ENCODE results near the gene TSPAN18.

TSPAN18 gene

DNA sequence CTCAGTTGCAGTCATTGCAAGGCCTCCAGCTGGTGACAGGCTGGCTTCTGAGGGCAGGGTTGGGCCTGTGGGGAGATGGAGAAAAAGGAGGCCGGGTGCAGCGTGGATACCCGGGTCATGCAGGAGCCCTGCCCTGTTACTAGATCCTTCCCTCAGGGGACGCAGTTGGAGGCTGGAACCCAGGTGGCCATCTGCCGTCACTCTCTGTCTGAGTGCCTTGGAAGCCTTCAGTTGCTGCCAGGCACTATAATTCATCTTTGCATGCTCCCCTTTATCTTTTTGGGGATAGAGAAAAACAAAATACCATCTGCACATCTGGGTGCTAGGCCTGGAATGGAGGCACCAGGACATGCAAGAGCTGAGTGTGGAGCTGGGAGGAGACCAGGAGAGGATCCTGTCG lies 141.3 kb downstream of the TSPAN18 start:
- H3K4me3 ChIP-seq (ENCODE audit: low read length in 2 of 2), result no peak overlapping the region
- H3K9me3 ChIP-seq (replicated peaks in 1 of 2; ENCODE audit: control insufficient read depth in 2 of 2, insufficient read depth in 1 of 2, low read depth in 1 of 2, low read length in 2 of 2), result no peaks in the 10 kb centered on the region
- no CpG with 5 or more reads among the region's 6 CpGs for WGBS, 2 donors (ENCODE audit: extremely low coverage in 2 of 2, insufficient read length in 2 of 2, insufficient replicate concordance in 1 of 2)
- H3K9ac ChIP-seq (ENCODE audit: low read depth, low read length, poor library complexity), result no peak overlapping the region
- H3K23ac ChIP-seq (ENCODE audit: low read depth, low read length, poor library complexity), result peak overlapping the region; percentile 3
- peak overlapping the region; percentile 25 for H3K14ac ChIP-seq (ENCODE audit: low read length)
- peak overlapping the region; percentile 35 for H2BK120ac ChIP-seq (ENCODE audit: low read depth, low read length)
- DNase-seq (ENCODE audit: low spot score), result no peak
- H4K8ac ChIP-seq (ENCODE audit: low read depth, low read length), result no peak overlapping the region
- no peaks in the 10 kb centered on the region for H3K79me1 ChIP-seq (ENCODE audit: low read depth, low read length)
- peaks cover 4 to 18% of the 10 kb centered on the region in 2 donors for H3K36me3 ChIP-seq (replicated peaks in 1 of 2; ENCODE audit: control insufficient read depth in 2 of 2, insufficient read depth in 2 of 2, low read length in 2 of 2)
- H2BK15ac ChIP-seq (ENCODE audit: low read length), result peak overlapping the region; percentile 78
- no peak overlapping the region for H3K27ac ChIP-seq (replicated peaks; ENCODE audit: low read length)
- no peak overlapping the region for H2AFZ ChIP-seq (ENCODE audit: low read length)
- peak overlapping the region; percentile 31 for H2BK12ac ChIP-seq (ENCODE audit: low read length)
- H2BK5ac ChIP-seq (ENCODE audit: low read length), result peak overlapping the region; percentile 91
- H3K18ac ChIP-seq (ENCODE audit: low read length), result peak overlapping the region; percentile 91
- H4K91ac ChIP-seq (ENCODE audit: low read depth, low read length, poor library complexity), result peak overlapping the region; percentile 38
- H3K4ac ChIP-seq (ENCODE audit: low read length), result peak overlapping the region; percentile 60
- no peaks in the 10 kb centered on the region for H3K27me3 ChIP-seq (ENCODE audit: control insufficient read depth in 3 of 3, insufficient read depth in 3 of 3, low read depth in 1 of 3, low read length in 3 of 3)
- peak overlapping the region; percentile 83 for H2AK5ac ChIP-seq (ENCODE audit: low read depth, low read length)
- no peak overlapping the region for H3K4me2 ChIP-seq (ENCODE audit: insufficient read depth, low read length, poor library complexity, severe bottlenecking)
- peaks cover 17 to 37% of the 10 kb centered on the region in 2 donors for H3K4me1 ChIP-seq (ENCODE audit: control insufficient read depth in 2 of 2, insufficient read depth in 1 of 2, low read depth in 1 of 2, low read length in 2 of 2)

DNA sequence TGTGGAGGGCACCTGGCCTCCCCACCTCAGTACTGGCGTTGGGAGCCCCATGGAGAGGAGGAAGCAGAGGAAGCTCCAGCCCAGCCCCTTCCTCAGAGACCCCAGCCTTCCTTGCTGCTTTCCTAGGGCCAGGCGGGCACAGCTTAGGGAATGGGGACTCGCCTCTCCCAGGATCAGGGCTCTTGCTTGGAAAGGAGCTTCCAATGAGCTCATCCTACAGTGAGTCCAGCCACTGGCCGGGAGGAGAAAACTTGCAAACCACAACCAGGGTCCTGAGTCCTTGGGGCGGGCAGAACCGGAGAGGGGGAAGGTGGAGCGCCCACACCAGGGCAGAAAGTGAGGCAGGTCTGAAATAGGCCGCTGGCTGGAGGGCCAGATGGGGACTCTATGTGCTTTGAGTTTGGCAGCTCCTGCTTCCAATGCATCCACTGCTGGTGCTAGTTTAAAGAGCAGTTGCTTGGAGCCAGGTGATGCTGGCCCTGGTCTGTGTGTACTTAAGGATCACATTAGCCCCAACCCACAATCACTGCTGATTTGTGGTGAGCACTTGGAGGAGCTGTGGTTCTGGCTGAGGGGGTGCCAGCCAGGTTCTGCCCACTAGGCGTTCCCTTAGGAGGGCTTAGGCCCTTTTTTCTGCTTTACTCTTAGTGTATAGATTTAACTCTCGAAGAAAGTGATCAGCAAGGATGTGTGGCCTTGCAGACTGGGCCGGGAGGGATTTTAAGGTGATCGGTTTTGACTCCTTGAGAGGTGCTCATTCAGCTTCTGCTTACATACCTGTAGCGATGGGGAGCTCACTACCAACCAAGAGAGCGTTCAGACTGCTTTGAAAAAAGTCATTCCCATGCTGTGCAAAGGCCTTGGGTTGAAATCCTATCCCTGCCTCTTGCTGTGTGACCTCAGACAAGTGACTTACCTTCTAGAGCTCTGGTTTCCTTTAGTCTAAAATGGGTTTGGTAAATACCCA lies 142.0 kb downstream of the TSPAN18 start:
- no peak for DNase-seq (ENCODE audit: low spot score)
- WGBS, 2 donors (ENCODE audit: extremely low coverage in 2 of 2, insufficient read length in 2 of 2, insufficient replicate concordance in 1 of 2), result no CpG with 5 or more reads among the region's 14 CpGs
- Histone ChIP-seq H3K9ac (ENCODE audit: low read depth, low read length, poor library complexity) (no peak overlapping the region), H3K27ac (replicated peaks; ENCODE audit: low read length) (no peak overlapping the region), H3K4ac (ENCODE audit: low read length) (peak overlapping the region; percentile 60), H4K8ac (ENCODE audit: low read depth, low read length) (no peak overlapping the region), H2BK5ac (ENCODE audit: low read length) (peak overlapping the region; percentile 91), H3K9me3 (replicated peaks in 1 of 2; ENCODE audit: control insufficient read depth in 2 of 2, insufficient read depth in 1 of 2, low read depth in 1 of 2, low read length in 2 of 2) (no peaks in the 10 kb centered on the region), H2AFZ (ENCODE audit: low read length) (no peak overlapping the region), H3K23ac (ENCODE audit: low read depth, low read length, poor library complexity) (peak overlapping the region; percentile 3), H2BK120ac (ENCODE audit: low read depth, low read length) (peak overlapping the region; percentile 35), H4K91ac (ENCODE audit: low read depth, low read length, poor library complexity) (peak overlapping the region; percentile 38), H3K36me3 (replicated peaks in 1 of 2; ENCODE audit: control insufficient read depth in 2 of 2, insufficient read depth in 2 of 2, low read length in 2 of 2) (peaks cover 4 to 18% of the 10 kb centered on the region in 2 donors), H3K79me1 (ENCODE audit: low read depth, low read length) (no peaks in the 10 kb centered on the region), H3K27me3 (ENCODE audit: control insufficient read depth in 3 of 3, insufficient read depth in 3 of 3, low read depth in 1 of 3, low read length in 3 of 3) (no peaks in the 10 kb centered on the region), H3K18ac (ENCODE audit: low read length) (peak overlapping the region; percentile 91), H3K14ac (ENCODE audit: low read length) (peak overlapping the region; percentile 25), H2AK5ac (ENCODE audit: low read depth, low read length) (peak overlapping the region; percentile 83), H2BK15ac (ENCODE audit: low read length) (peak overlapping the region; percentile 78), H2BK12ac (ENCODE audit: low read length) (no peak overlapping the region), H3K4me1 (ENCODE audit: control insufficient read depth in 2 of 2, insufficient read depth in 1 of 2, low read depth in 1 of 2, low read length in 2 of 2) (peaks cover 24 to 39% of the 10 kb centered on the region in 2 donors), H3K4me3 (ENCODE audit: low read length in 2 of 2) (no peak overlapping the region), H3K4me2 (ENCODE audit: insufficient read depth, low read length, poor library complexity, severe bottlenecking) (no peak overlapping the region)

DNA sequence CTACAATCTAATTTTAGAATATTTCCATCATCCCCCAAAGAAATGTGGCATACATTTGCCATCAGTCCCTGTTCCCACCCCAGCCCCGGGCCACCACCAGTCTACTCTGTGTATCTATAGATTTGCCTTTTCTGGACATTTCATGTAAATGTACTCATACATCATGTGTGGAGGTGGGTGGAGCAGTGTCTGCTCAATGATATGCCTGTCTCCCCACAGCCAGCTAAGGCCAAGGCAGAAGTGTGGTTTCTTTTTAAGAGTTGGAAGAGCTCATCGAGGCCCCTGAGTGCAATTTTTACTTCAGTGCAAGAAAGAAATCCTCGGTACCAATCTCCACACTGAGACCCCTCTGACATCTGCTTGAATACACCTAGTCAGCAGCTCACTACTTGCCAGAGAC lies 143.4 kb downstream of the TSPAN18 start:
- no peak overlapping the region for H3K27ac ChIP-seq (replicated peaks; ENCODE audit: low read length)
- no CpG with 5 or more reads among the region's 3 CpGs for WGBS, 2 donors (ENCODE audit: extremely low coverage in 2 of 2, insufficient read length in 2 of 2, insufficient replicate concordance in 1 of 2)
- no peak for DNase-seq (ENCODE audit: low spot score)

DNA sequence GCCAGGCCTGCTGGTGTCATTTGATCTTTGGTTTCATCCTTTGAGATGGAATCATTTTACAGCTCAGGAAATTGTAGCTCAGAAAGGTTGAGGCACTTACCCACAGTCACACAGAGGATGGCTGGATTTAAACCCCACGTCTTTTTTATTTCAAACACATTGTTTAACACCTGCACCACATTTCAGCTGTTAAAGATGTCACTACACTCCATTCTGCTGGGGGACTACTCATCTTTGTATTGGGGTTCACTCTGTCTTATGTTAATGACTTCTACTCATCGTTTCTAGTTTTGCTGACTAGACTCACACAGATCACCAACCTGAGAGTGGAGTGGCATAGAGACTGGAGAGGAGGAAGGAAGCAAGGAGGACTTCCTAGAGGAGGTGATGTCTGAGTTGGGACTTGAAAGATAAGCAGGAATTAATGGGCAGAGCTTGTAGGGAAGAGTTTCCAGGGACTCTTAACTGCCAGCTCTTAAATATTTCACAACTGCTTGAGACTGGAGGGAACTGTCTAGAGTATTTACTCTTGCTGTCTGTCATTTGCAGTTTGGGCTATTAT lies 143.9 kb downstream of the TSPAN18 start:
- Histone ChIP-seq H4K8ac (ENCODE audit: low read depth, low read length) (no peak overlapping the region), H3K9me3 (replicated peaks in 1 of 2; ENCODE audit: control insufficient read depth in 2 of 2, insufficient read depth in 1 of 2, low read depth in 1 of 2, low read length in 2 of 2) (no peaks in the 10 kb centered on the region), H3K4me1 (ENCODE audit: control insufficient read depth in 2 of 2, insufficient read depth in 1 of 2, low read depth in 1 of 2, low read length in 2 of 2) (peaks cover 28 to 33% of the 10 kb centered on the region in 2 donors), H2BK15ac (ENCODE audit: low read length) (no peak overlapping the region), H3K14ac (ENCODE audit: low read length) (no peak overlapping the region), H3K36me3 (replicated peaks in 1 of 2; ENCODE audit: control insufficient read depth in 2 of 2, insufficient read depth in 2 of 2, low read length in 2 of 2) (peaks cover 4 to 18% of the 10 kb centered on the region in 2 donors), H3K23ac (ENCODE audit: low read depth, low read length, poor library complexity) (no peak overlapping the region), H3K9ac (ENCODE audit: low read depth, low read length, poor library complexity) (no peak overlapping the region), H2BK5ac (ENCODE audit: low read length) (no peak overlapping the region), H3K27me3 (ENCODE audit: control insufficient read depth in 3 of 3, insufficient read depth in 3 of 3, low read depth in 1 of 3, low read length in 3 of 3) (no peaks in the 10 kb centered on the region), H2AFZ (ENCODE audit: low read length) (no peak overlapping the region), H3K4ac (ENCODE audit: low read length) (no peak overlapping the region), H2BK12ac (ENCODE audit: low read length) (no peak overlapping the region), H3K4me3 (ENCODE audit: low read length in 2 of 2) (no peak overlapping the region), H3K27ac (replicated peaks; ENCODE audit: low read length) (no peak overlapping the region), H4K91ac (ENCODE audit: low read depth, low read length, poor library complexity) (no peak overlapping the region), H3K18ac (ENCODE audit: low read length) (no peak overlapping the region), H3K79me1 (ENCODE audit: low read depth, low read length) (no peaks in the 10 kb centered on the region), H2BK120ac (ENCODE audit: low read depth, low read length) (no peak overlapping the region), H2AK5ac (ENCODE audit: low read depth, low read length) (no peak overlapping the region), H3K4me2 (ENCODE audit: insufficient read depth, low read length, poor library complexity, severe bottlenecking) (no peak overlapping the region)
- WGBS, 2 donors (ENCODE audit: extremely low coverage in 2 of 2, insufficient read length in 2 of 2, insufficient replicate concordance in 1 of 2), result no CpG with 5 or more reads among the region's 2 CpGs
- no peak for DNase-seq (ENCODE audit: low spot score)

More for the DNA sequence above, 143.4 kb downstream of the TSPAN18 start:
- no peak overlapping the region for H3K4me2 ChIP-seq (ENCODE audit: insufficient read depth, low read length, poor library complexity, severe bottlenecking)
- no peak overlapping the region for H2BK15ac ChIP-seq (ENCODE audit: low read length)
- H3K36me3 ChIP-seq (replicated peaks in 1 of 2; ENCODE audit: control insufficient read depth in 2 of 2, insufficient read depth in 2 of 2, low read length in 2 of 2), result peaks cover 4 to 18% of the 10 kb centered on the region in 2 donors
- H3K79me1 ChIP-seq (ENCODE audit: low read depth, low read length), result no peaks in the 10 kb centered on the region
- H2AFZ ChIP-seq (ENCODE audit: low read length), result no peak overlapping the region
- no peak overlapping the region for H3K18ac ChIP-seq (ENCODE audit: low read length)
- no peak overlapping the region for H4K91ac ChIP-seq (ENCODE audit: low read depth, low read length, poor library complexity)
- H4K8ac ChIP-seq (ENCODE audit: low read depth, low read length), result no peak overlapping the region
- H3K4me1 ChIP-seq (ENCODE audit: control insufficient read depth in 2 of 2, insufficient read depth in 1 of 2, low read depth in 1 of 2, low read length in 2 of 2), result peaks cover 31 to 35% of the 10 kb centered on the region in 2 donors
- H3K14ac ChIP-seq (ENCODE audit: low read length), result no peak overlapping the region
- H3K4me3 ChIP-seq (ENCODE audit: low read length in 2 of 2), result no peak overlapping the region
- no peak overlapping the region for H3K4ac ChIP-seq (ENCODE audit: low read length)
- no peak overlapping the region for H2BK12ac ChIP-seq (ENCODE audit: low read length)
- no peak overlapping the region for H3K23ac ChIP-seq (ENCODE audit: low read depth, low read length, poor library complexity)
- no peaks in the 10 kb centered on the region for H3K27me3 ChIP-seq (ENCODE audit: control insufficient read depth in 3 of 3, insufficient read depth in 3 of 3, low read depth in 1 of 3, low read length in 3 of 3)
- no peaks in the 10 kb centered on the region for H3K9me3 ChIP-seq (replicated peaks in 1 of 2; ENCODE audit: control insufficient read depth in 2 of 2, insufficient read depth in 1 of 2, low read depth in 1 of 2, low read length in 2 of 2)
- no peak overlapping the region for H3K9ac ChIP-seq (ENCODE audit: low read depth, low read length, poor library complexity)
- no peak overlapping the region for H2AK5ac ChIP-seq (ENCODE audit: low read depth, low read length)
- H2BK5ac ChIP-seq (ENCODE audit: low read length), result no peak overlapping the region
- no peak overlapping the region for H2BK120ac ChIP-seq (ENCODE audit: low read depth, low read length)
